HG03520 (cell line): ENCODE results near the gene ATN1.

Source experiments
- ATAC-seq: cut with Tn5 transposase; IDR thresholded peaks from one replicate; pipeline ENCODE4 v1.9.1; 2021; ENCODE audit warnings: mild to moderate bottlenecking, moderate library complexity; ENCODE audit not compliant: unreplicated experiment

ATN1 gene

DNA sequence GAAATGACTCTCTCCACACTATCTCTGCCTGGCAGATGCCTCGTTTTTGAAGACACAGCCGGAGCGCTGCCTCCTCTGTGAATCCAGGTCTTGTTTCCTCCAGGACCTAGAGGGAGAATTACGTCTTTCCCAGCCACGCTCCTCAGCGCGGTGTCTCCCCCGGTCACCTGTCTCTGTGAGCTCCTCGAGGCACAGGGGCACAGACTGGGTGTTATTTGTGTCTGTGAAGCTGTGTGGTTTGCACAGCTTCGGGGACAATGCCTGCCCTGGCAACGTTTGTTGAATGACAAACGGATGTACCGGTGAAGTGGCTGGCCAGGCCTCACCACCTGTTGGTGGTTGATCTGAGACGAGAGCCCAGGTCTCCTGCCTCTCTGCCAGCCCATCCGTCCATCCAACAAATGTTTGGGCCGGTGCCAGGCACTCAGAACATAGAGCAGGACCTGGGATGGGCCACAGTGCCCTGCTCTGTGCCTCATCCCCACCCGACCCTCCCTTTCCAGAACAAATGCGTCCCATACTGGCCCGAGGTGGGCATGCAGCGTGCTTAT is 29.5 kb downstream of the ATN1 start:
- no peak for ATAC-seq

DNA sequence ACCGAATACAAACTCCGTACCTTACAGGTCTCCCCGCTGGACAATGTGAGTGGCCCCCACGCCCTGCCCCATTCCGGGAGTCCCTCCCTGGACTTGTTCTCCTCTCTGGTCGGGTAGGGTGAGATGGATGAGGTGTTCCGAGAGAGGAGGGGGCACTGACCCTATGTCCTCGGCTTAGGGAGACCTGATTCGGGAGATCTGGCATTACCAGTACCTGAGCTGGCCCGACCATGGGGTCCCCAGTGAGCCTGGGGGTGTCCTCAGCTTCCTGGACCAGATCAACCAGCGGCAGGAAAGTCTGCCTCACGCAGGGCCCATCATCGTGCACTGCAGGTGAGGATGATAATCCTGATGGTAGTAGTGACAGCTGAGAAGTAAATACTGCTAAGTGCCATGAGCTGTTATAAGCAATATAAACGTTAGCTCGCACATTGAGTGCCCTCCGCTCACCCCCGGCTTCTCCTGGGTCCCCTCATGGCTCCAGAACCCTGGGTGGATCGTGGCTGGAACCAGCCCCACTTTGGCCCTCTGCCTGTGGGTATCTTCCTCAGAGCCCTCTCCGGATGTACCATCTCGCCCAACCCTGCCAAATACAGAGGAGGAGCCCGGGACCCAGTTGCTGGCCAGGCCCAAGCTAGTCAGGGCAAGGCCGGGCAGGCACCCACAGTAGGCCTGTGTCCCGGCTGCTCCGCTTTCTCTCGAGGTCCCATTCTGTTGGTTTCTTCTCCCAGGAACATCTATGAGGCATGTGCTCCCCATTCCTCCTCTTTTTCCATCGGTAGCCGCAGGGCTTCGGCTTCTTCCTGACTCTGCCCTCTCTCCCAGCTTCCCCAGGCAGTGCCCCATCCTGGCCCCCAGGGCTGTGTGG is 30.2 kb downstream of the ATN1 start:
- ATAC-seq, result no peak

- ATAC-seq, result no peak
These were observed 30.9 kb downstream of the ATN1 start for GRCh38 chr12:6958609-6959057.

DNA sequence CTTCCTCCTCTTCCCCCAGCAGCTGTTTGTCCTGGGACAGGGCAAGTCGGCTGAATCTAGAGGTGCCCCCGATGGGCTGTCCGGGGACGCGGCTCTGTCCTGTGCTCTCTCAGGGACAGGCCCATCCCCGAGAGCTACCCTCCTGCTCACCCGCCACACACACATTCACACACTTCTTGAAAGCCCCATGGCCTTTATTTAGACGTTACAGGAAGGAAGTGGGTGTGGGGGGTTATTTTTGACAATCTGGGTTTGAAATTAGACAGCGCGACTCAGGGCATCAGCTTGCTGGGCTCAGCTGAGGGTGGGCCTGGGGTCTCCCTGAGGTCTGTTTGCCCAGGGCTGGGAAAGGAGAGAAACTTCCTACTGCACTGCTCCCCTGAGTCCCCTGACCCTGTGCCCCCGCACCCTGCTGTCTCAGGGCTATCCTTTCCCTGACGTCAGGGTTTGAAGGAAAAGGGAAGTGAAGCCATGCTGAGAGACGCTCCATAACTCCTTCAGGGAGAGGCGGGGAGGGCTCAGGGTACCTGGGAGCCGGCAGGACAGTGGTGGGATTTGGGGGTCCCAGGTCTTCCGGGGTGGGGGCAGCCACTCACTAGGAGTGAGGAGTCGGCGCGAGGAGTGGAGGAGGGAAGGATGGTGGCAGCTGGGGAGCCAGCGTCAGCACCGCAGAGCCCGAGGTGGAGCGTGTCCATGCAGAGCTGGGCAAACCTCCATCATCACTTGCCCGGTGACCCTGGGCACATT is 31.5 kb downstream of the ATN1 start:
- peak; percentile 43 for ATAC-seq

DNA sequence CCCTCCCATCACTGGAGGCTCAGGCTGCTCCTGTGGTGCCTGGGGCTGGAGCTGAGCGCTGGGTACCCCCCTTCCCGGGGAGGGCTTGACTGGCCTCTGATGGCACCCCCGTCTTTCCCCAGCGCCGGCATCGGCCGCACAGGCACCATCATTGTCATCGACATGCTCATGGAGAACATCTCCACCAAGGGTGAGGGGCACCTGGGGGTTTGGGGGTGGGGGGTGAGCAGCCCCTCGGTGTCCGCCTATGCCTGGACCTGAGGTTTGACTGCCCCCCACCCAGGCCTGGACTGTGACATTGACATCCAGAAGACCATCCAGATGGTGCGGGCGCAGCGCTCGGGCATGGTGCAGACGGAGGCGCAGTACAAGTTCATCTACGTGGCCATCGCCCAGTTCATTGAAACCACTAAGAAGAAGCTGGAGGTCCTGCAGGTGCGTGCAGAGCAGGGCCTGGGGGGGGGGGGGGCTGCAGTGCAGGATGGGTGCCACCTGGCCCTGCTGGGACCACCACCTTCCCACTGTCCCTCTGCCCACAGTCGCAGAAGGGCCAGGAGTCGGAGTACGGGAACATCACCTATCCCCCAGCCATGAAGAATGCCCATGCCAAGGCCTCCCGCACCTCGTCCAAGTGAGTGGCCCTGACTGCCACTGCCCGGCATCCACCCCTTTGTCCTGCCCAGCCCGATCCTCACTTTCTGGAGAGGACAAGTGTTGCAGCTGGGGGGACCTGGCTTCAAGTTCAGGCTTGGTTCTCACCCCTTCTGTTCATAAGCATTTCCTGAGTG is 32.2 kb downstream of the ATN1 start:
- ATAC-seq, result no peak

DNA sequence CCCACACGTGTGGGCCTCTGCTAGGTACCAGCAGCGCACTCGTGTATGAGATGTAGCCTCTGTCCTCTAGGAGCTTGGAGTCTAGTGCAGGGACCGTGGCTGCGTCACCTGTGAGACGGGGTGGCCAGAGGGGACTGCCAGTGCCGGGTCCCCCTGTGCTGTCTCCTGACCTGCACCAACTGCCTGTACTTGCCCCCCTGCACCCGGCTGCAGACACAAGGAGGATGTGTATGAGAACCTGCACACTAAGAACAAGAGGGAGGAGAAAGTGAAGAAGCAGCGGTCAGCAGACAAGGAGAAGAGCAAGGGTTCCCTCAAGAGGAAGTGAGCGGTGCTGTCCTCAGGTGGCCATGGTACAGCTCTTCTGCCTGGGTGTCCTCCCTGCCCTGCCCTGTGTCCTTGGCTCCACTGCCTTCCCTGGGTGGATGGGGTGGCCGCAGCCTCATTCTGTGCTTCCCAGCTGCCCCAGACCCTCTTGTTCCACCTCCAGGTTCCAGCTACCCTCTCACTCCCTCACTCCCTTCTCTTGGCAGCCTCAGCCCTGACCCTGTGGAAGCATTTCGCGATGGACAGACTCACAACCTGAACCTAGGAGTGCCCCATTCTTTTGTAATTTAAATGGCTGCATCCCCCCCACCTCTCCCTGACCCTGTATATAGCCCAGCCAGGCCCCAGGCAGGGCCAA is 33.0 kb downstream of the ATN1 start:
- no peak for ATAC-seq

DNA sequence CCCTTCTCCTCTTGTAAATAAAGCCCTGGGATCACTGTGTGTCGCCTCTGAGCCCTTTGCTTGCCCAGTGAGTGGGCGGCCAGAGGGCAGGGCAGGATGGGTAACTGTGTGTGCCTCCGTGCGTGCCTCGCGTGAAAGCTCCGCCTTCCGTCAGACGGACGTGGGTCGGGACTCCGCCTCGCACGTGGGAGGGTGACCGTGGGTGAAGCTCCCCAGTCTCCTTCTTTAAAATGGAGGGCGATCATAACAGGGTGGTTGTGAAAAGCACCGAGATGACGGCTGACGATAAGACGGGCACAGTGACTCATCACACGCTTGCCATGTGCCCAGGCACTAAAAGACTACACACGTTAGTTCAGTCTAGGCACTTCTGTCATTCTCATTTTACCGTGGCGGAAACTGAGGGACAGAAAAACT is 33.5 kb downstream of the ATN1 start:
- ATAC-seq, result no peak

- ATAC-seq, result no peak
These were observed 34.0 kb downstream of the ATN1 start for GRCh38 chr12:6961695-6962284.

DNA sequence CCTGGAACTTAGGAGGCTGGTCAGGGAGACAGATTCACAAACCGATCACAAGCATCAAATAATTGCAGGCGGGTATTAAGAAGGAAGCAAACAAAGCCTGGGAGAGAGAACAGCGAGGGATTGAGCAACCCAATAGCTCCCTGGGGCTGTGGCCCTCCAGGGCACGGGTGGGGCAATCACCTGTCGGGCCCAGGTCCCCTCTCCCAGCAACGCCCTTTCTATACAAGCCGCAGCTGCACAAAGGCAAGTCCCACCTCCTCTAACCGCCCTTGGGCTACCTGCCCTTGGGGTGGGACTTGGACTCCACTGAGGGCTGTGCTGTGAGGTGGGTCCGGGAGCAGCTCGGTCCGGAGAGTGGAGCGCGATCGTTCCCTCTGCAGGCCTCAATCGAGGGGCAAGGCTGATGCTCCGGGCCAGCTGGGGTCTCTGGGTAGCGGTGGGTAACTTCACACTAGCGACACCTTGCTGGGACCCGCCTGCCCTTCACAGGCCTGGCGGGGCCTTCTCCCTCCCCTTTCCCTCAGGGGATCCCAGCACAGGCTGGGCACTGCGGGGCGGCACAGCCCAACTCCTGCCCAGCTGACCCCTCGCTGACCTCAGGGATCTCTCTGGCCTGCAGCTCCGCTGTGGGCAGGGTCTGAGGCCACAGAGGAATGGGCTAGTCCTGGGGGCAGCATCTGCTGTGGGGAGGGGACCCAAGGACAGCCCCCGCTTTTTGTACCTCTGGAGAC is 34.7 kb downstream of the ATN1 start:
- no peak for ATAC-seq

- no peak for ATAC-seq
These were observed 35.4 kb downstream of the ATN1 start for GRCh38 chr12:6963016-6963731.

DNA sequence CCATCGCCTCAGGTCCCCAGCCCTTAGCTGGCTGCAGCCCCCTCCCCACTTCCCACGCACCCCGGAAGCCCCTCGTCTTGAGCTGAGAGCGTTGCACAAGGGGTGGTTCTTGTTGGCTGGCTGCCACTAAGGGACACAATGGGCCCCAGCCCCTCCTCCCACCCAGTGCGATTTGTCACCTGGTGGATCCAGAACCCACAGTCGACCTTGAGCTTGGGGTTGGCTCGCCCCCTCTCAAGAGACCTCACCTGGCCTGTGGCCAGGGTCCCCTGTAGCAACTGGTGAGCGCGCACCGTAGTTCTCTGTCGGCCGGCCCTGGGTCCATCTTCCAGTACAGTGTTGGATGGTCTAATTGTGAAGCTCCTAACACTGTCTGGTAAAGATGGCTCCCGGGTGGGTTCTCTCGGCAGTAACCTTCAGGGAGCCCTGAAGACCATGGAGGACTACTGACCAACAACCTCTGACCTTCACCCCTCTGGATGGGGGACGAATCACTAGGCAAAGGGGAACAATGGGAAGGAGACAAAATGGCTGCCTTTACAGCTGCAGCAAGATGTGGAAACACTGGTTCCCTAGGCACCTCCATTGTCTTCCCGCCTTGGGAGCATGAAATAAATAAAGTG is 36.1 kb downstream of the ATN1 start:
- ATAC-seq, result no peak

DNA sequence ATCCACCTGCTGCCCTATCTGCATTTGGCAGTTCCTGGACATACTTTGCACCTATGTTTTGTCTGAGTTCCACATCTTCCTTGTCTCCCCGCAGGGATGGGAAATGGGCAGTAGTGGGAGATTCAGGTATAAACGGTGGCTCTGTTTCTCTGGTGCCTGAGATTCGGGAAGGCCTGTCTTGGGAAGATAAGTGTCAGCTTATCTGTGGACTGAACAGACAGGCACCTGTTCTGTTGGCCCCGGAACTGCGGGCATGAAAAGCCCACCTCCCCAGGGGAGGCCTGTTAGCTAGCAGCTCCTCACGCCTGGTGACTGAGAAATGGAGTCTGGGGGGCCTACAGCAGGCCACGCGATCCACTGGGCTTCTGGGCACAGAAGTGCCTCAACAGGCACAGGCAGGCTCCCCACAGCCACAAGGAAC is 36.9 kb downstream of the ATN1 start:
- ATAC-seq, result no peak

GRCh38 chr12:6965026-6965661 is 37.4 kb downstream of the ATN1 start:
- ATAC-seq, result peak; percentile 27

- no peak for ATAC-seq
These were observed 38.0 kb downstream of the ATN1 start for GRCh38 chr12:6965714-6966113.

- ATAC-seq, result no peak
These were observed 38.6 kb downstream of the ATN1 start for GRCh38 chr12:6966351-6966750.

GRCh38 chr12:6967651-6968100 is 39.9 kb downstream of the ATN1 start:
- no peak for ATAC-seq

- ATAC-seq, result no peak
These were observed 40.7 kb downstream of the ATN1 start for GRCh38 chr12:6968426-6968825.

GRCh38 chr12:6970096-6970527 is 42.4 kb downstream of the ATN1 start:
- ATAC-seq, result peak; percentile 23
